ENCODE results near the gene CGB3.

Gene CGB3

GRCh38 chr19:48993175-48994034 lies 30.7 kb downstream of the CGB3 start, which contains the start of the genes GYS1 and RUVBL2 (continued):
- TF ChIP-seq KLF10 (tag by site-specific recombination; IDR thresholded peaks at IDR 0.05) (peak; percentile 100), ZNF423 (tag by site-specific recombination; IDR thresholded peaks at IDR 0.05) (no peak), PATZ1 (tag by site-specific recombination; IDR thresholded peaks at IDR 0.05) (peak; percentile 95), WT1 (tag by site-specific recombination; IDR thresholded peaks at IDR 0.05) (no peak), KLF7 (tag by site-specific recombination; IDR thresholded peaks at IDR 0.05; ENCODE audit: borderline replicate concordance) (no peak), ZNF169 (tag by site-specific recombination; IDR thresholded peaks at IDR 0.05) (no peak), ZNF148 (tag by site-specific recombination; IDR thresholded peaks at IDR 0.05; ENCODE audit: borderline replicate concordance) (0 out of 2 replicates have a peak, but pooled peaks have one; percentile 30), ZSCAN16 (tag by site-specific recombination; IDR thresholded peaks at IDR 0.05) (no peak), ZNF350 (tag by site-specific recombination; IDR thresholded peaks at IDR 0.05) (no peak), ZNF76 (tag by site-specific recombination; IDR thresholded peaks at IDR 0.05; ENCODE audit: borderline replicate concordance, low read depth) (0 out of 2 replicates have a peak, but pooled peaks have one; percentile 60), ZIC2 (tag by site-specific recombination; IDR thresholded peaks at IDR 0.05) (peak; percentile 63), ZFP37 (tag by site-specific recombination; IDR thresholded peaks at IDR 0.05) (peak; percentile 49; the same call in 1 of the 2 replicates), ZNF10 (tag by site-specific recombination; IDR thresholded peaks at IDR 0.05) (no peak), ZNF184 (tag by site-specific recombination; IDR thresholded peaks at IDR 0.05) (no peak), ZNF530 (tag by site-specific recombination; IDR thresholded peaks at IDR 0.05; ENCODE audit: low read depth) (no peak), ZNF394 (tag by site-specific recombination; IDR thresholded peaks at IDR 0.05; ENCODE audit: borderline replicate concordance) (0 out of 2 replicates have a peak, but pooled peaks have one; percentile 27), ZNF600 (tag by site-specific recombination; IDR thresholded peaks at IDR 0.05) (0 out of 2 replicates have a peak, but pooled peaks have one; percentile 17), INSM2 (tag by site-specific recombination; IDR thresholded peaks at IDR 0.05) (no peak), RBAK (tag by site-specific recombination; IDR thresholded peaks at IDR 0.05) (no peak), ZNF214 (tag by site-specific recombination; IDR thresholded peaks at IDR 0.05; ENCODE audit: borderline replicate concordance) (no peak), SCRT1 (tag by site-specific recombination; IDR thresholded peaks at IDR 0.05; ENCODE audit: borderline replicate concordance) (no peak), ZNF175 (tag by site-specific recombination; IDR thresholded peaks at IDR 0.05) (no peak), ZSCAN23 (tag by site-specific recombination; IDR thresholded peaks at IDR 0.05) (no peak), HOXC10 (CRISPR knock-in tag; IDR thresholded peaks at IDR 0.05) (no peak), ZNF488 (tag by site-specific recombination; IDR thresholded peaks at IDR 0.05) (no peak), PRDM10 (tag by site-specific recombination; IDR thresholded peaks at IDR 0.05) (peak; percentile 98), ZBTB20 (tag by site-specific recombination; IDR thresholded peaks at IDR 0.05) (peak; percentile 93; the same call in 1 of the 2 replicates)

Data from HEK293 (cell line).